Trophoblast cell (in vitro differentiated cells and primary cell): ENCODE measurements around the gene ZC2HC1C.
"Not testable (repeated sequence)": the region's sequence is repeated elsewhere in the genome, so short reads cannot be mapped to it uniquely, and the experiment has no call there.

Source experiments
- DNase-seq, 2 donors: peaks; one replicate each; pipeline ENCODE4 v3.0.0-alpha.2; 2016
- H2AFZ ChIP-seq: 2 replicates; pipeline ENCODE4 v1.6.1; 2013; ENCODE audit warnings: low read length, moderate library complexity, mild to moderate bottlenecking; ENCODE audit not compliant: insufficient read depth, poor library complexity
- H2AK5ac ChIP-seq: 2 replicates; pipeline ENCODE4 v1.6.1; 2013; ENCODE audit warnings: mild to moderate bottlenecking, low read length
- H2BK120ac ChIP-seq: 2 replicates; pipeline ENCODE4 v1.6.1; 2013; ENCODE audit warnings: low read length, mild to moderate bottlenecking, moderate library complexity; ENCODE audit not compliant: insufficient read depth, poor library complexity
- H2BK12ac ChIP-seq: 2 replicates; pipeline ENCODE4 v1.6.1; 2013; ENCODE audit warnings: mild to moderate bottlenecking, low read length, moderate library complexity
- H2BK5ac ChIP-seq: 2 replicates; pipeline ENCODE4 v1.6.1; 2013; ENCODE audit warnings: low read length, low read depth, moderate library complexity, mild to moderate bottlenecking; ENCODE audit not compliant: poor library complexity
- H3K14ac ChIP-seq: 2 replicates; pipeline ENCODE4 v1.6.1; 2013; ENCODE audit warnings: mild to moderate bottlenecking, low read length
- H3K18ac ChIP-seq: 2 replicates; pipeline ENCODE4 v1.6.1; 2013; ENCODE audit warnings: mild to moderate bottlenecking, low read length
- H3K23ac ChIP-seq: 2 replicates; pipeline ENCODE4 v1.6.1; 2013; ENCODE audit warnings: low read length
- H3K27ac ChIP-seq: 2 replicates; pipeline ENCODE4 v1.5.1; 2013; ENCODE audit warnings: low read depth, mild to moderate bottlenecking, inconsistent platforms, low read length, moderate library complexity
- H3K27me3 ChIP-seq: 2 replicates; pipeline ENCODE4 v1.6.1; 2013; ENCODE audit warnings: inconsistent platforms, mild to moderate bottlenecking, low read length, moderate library complexity; ENCODE audit not compliant: insufficient read depth
- H3K36me3 ChIP-seq, 2 experiments: 1 replicate in 1 of 2; 2 replicates in 1 of 2; pipeline ENCODE4 v1.6.1; 2013; ENCODE audit warnings: low read length in 2 of 2, mild to moderate bottlenecking in 2 of 2, moderate library complexity in 1 of 2; ENCODE audit not compliant: insufficient read depth in 2 of 2, control insufficient read depth in 1 of 2
- H3K4ac ChIP-seq: 2 replicates; pipeline ENCODE4 v1.6.1; 2013; ENCODE audit warnings: low read depth, mild to moderate bottlenecking, low read length, moderate library complexity
- H3K4me1 ChIP-seq, 2 experiments: 1 replicate in 1 of 2; 2 replicates in 1 of 2; pipeline ENCODE4 v1.6.1; 2013; ENCODE audit warnings: low read length in 2 of 2, mild to moderate bottlenecking in 2 of 2, moderate library complexity in 1 of 2; ENCODE audit not compliant: insufficient read depth in 2 of 2, control insufficient read depth in 1 of 2
- H3K4me2 ChIP-seq: 2 replicates; pipeline ENCODE4 v1.6.1; 2013; ENCODE audit warnings: inconsistent platforms, mild to moderate bottlenecking, low read length, moderate library complexity
- H3K4me3 ChIP-seq: 2 replicates; pipeline ENCODE4 v1.5.1; 2013; ENCODE audit warnings: mild to moderate bottlenecking, low read depth, low read length, inconsistent platforms
- H3K79me1 ChIP-seq: one replicate; pipeline ENCODE4 v1.6.1; 2013; ENCODE audit warnings: low read length
- H3K79me2 ChIP-seq: 2 replicates; pipeline ENCODE4 v1.6.1; 2013; ENCODE audit warnings: low read length, mild to moderate bottlenecking; ENCODE audit not compliant: control insufficient read depth, insufficient read depth, poor library complexity
- H3K9ac ChIP-seq: 2 replicates; pipeline ENCODE4 v1.6.1; 2013; ENCODE audit warnings: mild to moderate bottlenecking, low read length
- H3K9me3 ChIP-seq: 2 replicates; pipeline ENCODE4 v1.6.1; 2013; ENCODE audit warnings: low read depth, mild to moderate bottlenecking, control low read depth, inconsistent platforms, low read length; ENCODE audit not compliant: insufficient read depth
- H4K12ac ChIP-seq: 2 replicates; pipeline ENCODE4 v1.6.1; 2013; ENCODE audit warnings: low read depth, mild to moderate bottlenecking, low read length, moderate library complexity
- H4K8ac ChIP-seq: 2 replicates; pipeline ENCODE4 v1.6.1; 2013; ENCODE audit warnings: low read depth, mild to moderate bottlenecking, low read length, moderate library complexity
- H4K91ac ChIP-seq: one replicate; pipeline ENCODE4 v1.6.1; 2013; ENCODE audit warnings: low read depth, mild to moderate bottlenecking, low read length, moderate library complexity
- WGBS: extraction: QIAGEN DNeasy Blood & Tissue Kit; methylation state at CpG from one replicate; pipeline ENCODE4 v1.1.7; 2013; ENCODE audit warnings: missing lambda C conversion rate; ENCODE audit not compliant: insufficient read length, insufficient coverage; ENCODE audit errors: extremely low coverage; 5-methylcytosine and 5-hydroxymethylcytosine counted together

Gene ZC2HC1C

DNA sequence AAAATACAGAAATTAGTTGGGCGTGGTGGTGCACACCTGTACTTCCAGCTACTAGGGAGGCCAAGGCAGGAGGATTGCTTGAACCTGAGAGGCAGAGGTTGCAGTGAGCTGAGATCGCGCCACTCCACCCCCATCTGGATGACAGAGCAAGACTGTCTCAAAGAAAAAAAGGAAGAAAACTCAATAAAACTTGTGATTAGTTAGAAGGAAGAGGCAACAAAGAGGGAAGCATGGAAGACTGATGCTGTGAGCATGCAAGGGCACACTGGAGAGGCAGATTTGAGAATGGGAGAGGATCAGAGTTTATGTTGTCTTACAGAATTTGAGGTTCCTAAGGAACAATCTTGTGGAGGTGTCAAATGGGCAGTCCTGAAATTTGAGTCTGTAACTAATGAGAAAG, 2.8 kb upstream of the ZC2HC1C start:
- no peak overlapping the region for H3K4me3 ChIP-seq
- no peak overlapping the region for H3K4me2 ChIP-seq
- WGBS = no CpG with 5 or more reads among the region's 3 CpGs
- no peak overlapping the region for H3K14ac ChIP-seq
- H3K4me1 ChIP-seq = peaks cover 6 to 15% of the 10 kb centered on the region in 2 experiments
- H3K27me3 ChIP-seq = no peaks in the 10 kb centered on the region
- H3K27ac ChIP-seq = no peak overlapping the region
- H2AK5ac ChIP-seq = no peak overlapping the region
- H3K36me3 ChIP-seq = no peaks in the 10 kb centered on the region
- no peak overlapping the region for H3K23ac ChIP-seq
- no peak overlapping the region for H2AFZ ChIP-seq
- DNase-seq = no peak
- no peak overlapping the region for H2BK120ac ChIP-seq
- H4K91ac ChIP-seq = no peak overlapping the region
- H4K8ac ChIP-seq = no peak overlapping the region
- no peak overlapping the region for H3K18ac ChIP-seq
- no peak overlapping the region for H3K4ac ChIP-seq
- H3K9me3 ChIP-seq = no peaks in the 10 kb centered on the region
- H4K12ac ChIP-seq = no peak overlapping the region
- H2BK5ac ChIP-seq = no peak overlapping the region
- H3K9ac ChIP-seq = no peak overlapping the region
- H2BK12ac ChIP-seq = no peak overlapping the region
- peaks cover 13% of the 10 kb centered on the region for H3K79me1 ChIP-seq
- H3K79me2 ChIP-seq = peaks cover 5% of the 10 kb centered on the region

DNA sequence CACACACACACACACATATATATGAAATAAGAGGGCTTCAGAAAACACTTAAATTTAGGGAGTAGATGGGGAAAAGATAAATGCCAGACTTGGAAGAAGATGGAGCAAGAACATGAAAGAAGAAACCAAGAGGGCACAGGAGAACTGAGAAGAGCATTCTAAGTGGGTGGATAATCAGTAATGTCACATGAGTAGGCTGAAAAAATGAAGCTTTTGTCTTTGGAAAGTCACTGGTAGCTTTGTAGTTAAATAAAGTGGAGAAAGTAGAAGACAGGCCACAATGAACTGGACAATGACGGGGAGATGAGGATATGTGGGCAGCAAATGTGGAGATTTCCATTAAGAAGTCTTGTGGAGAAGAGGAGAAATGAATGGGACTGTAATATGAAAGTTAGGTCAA, 2.2 kb upstream of the ZC2HC1C start:
- H2BK12ac ChIP-seq = no peak overlapping the region
- no peak overlapping the region for H3K9ac ChIP-seq
- no peaks in the 10 kb centered on the region for H3K27me3 ChIP-seq
- no peak overlapping the region for H2AK5ac ChIP-seq
- no peak overlapping the region for H4K12ac ChIP-seq
- peaks cover 13% of the 10 kb centered on the region for H3K79me1 ChIP-seq
- H3K4me1 ChIP-seq = peaks cover 6 to 15% of the 10 kb centered on the region in 2 experiments
- no peak overlapping the region for H2AFZ ChIP-seq
- no peak overlapping the region for H4K8ac ChIP-seq
- H3K14ac ChIP-seq = no peak overlapping the region
- H3K18ac ChIP-seq = no peak overlapping the region
- H2BK120ac ChIP-seq = no peak overlapping the region
- WGBS = no CpG with 5 or more reads among the region's 1 CpG
- H4K91ac ChIP-seq = no peak overlapping the region
- no peaks in the 10 kb centered on the region for H3K9me3 ChIP-seq
- H3K36me3 ChIP-seq = no peaks in the 10 kb centered on the region
- H3K4ac ChIP-seq = no peak overlapping the region
- no peak overlapping the region for H3K4me3 ChIP-seq
- no peak overlapping the region for H3K4me2 ChIP-seq
- no peak overlapping the region for H3K23ac ChIP-seq
- no peak overlapping the region for H3K27ac ChIP-seq
- peaks cover 5% of the 10 kb centered on the region for H3K79me2 ChIP-seq
- no peak overlapping the region for H2BK5ac ChIP-seq
- DNase-seq = no peak

DNA sequence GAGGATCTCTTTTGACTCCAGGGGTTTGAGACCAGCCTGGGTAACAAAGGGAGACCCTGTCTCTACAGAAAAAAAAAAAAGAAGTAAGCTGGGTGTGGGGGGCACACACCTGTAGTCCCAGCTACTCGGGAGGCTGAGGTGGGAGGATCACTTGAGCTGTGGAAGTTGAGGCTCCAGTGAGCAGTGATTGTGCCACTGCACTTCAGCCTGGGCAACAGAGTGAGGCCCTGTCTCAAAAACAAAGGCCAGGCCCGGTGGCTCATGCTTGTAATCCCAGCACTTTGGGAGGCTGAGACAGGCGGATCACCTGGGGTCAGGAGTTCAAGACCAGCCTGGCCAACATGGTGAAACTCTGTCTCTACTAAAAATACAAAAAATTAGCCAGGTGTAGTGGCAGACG, 1.7 kb upstream of the ZC2HC1C start:
- H2BK120ac ChIP-seq, H3K9me3 ChIP-seq, H2BK5ac ChIP-seq, DNase-seq, H3K18ac ChIP-seq, H3K4me2 ChIP-seq, H3K4me3 ChIP-seq, H3K23ac ChIP-seq, H4K12ac ChIP-seq, H4K8ac ChIP-seq, H3K27me3 ChIP-seq, H3K36me3 ChIP-seq, H2AK5ac ChIP-seq, H3K79me2 ChIP-seq, H2AFZ ChIP-seq, H2BK12ac ChIP-seq, H3K27ac ChIP-seq, H4K91ac ChIP-seq, H3K9ac ChIP-seq, H3K4ac ChIP-seq, H3K14ac ChIP-seq: not testable (repeated sequence)
- whole genome bisulfite sequencing = no CpG with 5 or more reads among the region's 4 CpGs
- peaks cover 13% of the 10 kb centered on the region for H3K79me1 ChIP-seq
- peaks cover 6 to 15% of the 10 kb centered on the region in 2 experiments for H3K4me1 ChIP-seq

DNA sequence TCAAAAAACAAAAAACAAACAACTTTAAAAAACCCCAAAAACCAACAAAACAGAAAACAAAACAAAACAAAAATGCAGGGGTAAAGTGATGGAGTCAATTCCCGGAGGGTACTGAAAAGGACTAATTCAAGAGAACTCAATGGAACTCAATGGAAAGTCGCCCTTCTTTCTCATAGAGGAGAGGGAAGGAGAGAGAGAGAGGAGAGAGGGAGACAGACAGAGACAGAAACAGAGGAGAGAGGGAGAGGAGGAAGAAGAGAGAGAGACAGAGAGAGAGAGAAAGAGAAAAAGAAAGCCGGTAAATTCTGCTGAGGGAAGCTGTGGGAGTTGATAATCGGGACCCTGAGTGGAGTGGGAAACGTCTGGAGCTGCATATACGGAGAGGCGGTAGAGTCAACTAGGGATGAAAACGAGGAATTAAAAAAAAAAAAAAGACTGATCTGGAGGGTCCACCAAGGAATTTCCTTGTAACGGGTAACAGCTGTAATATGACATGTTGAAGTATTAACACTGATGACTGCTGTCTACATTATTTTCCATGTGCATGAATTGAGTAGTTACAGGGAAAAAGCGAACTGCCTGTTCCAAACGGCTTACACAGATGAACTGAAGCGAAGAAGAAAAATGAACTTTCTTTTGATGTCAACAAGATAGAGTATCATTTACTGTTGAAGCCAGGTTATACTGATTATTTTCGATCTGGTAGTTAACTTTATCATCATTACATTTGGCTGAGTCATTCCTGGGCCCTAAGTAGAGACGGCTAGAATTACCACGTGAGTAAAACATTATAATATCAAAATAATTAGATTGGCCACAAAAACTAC, 934 bp upstream of the ZC2HC1C start:
- no peak overlapping the region for H2AFZ ChIP-seq
- peak overlapping the region; percentile 64 for H3K4me2 ChIP-seq
- H4K12ac ChIP-seq = no peak overlapping the region
- no peaks in the 10 kb centered on the region for H3K36me3 ChIP-seq
- no peaks in the 10 kb centered on the region for H3K27me3 ChIP-seq
- H3K18ac ChIP-seq = no peak overlapping the region
- H3K4ac ChIP-seq = no peak overlapping the region
- H3K23ac ChIP-seq = no peak overlapping the region
- peak overlapping the region; percentile 93 for H4K8ac ChIP-seq
- H2BK5ac ChIP-seq = peak overlapping the region; percentile 89
- H3K4me3 ChIP-seq = peak overlapping the region; percentile 77
- no peak for DNase-seq
- H3K27ac ChIP-seq = peak overlapping the region; percentile 89
- H2AK5ac ChIP-seq = no peak overlapping the region
- peak overlapping the region; percentile 75 for H3K9ac ChIP-seq
- H3K79me2 ChIP-seq = peaks cover 4% of the 10 kb centered on the region
- H3K4me1 ChIP-seq = peaks cover 6 to 11% of the 10 kb centered on the region in 2 experiments
- H3K79me1 ChIP-seq = peaks cover 11% of the 10 kb centered on the region
- H4K91ac ChIP-seq = peak overlapping the region; percentile 85
- no peak overlapping the region for H2BK12ac ChIP-seq
- no peak overlapping the region for H3K14ac ChIP-seq
- no CpG with 5 or more reads among the region's 15 CpGs for WGBS
- H2BK120ac ChIP-seq = peak overlapping the region; percentile 93
- no peaks in the 10 kb centered on the region for H3K9me3 ChIP-seq
